Suprapubic skin (tissue), 3 donors: ENCODE measurements around the gene FAM53C.

Experiments
- CTCF ChIP-seq, 2 donors: fragments of 200-600 bp in 1 of 2; fragments of 450-650 bp in 1 of 2; sonication (generic) in 1 of 2; IDR thresholded peaks; one replicate each; pipeline ENCODE4 v1.5.1; 2016 to 2019; ENCODE audit warnings: antibody characterized with exemption in 2 of 2, mild to moderate bottlenecking in 1 of 2, moderate library complexity in 1 of 2
- POLR2A ChIP-seq, 2 donors: fragments of 450-650 bp; IDR thresholded peaks; one replicate each; pipeline ENCODE4 v1.6.1; 2017; ENCODE audit warnings: antibody characterized with exemption in 2 of 2, mild to moderate bottlenecking in 2 of 2, moderate library complexity in 2 of 2

- TF ChIP-seq POLR2A (IDR thresholded peaks at IDR 0.05) (no peak), CTCF (IDR thresholded peaks at IDR 0.05) (no peak)
Measured at GRCh38 chr5:138316355-138316754, 21.7 kb upstream of the FAM53C start.
